Measurements from ENCODE around the gene ZNF804B. TPM values are rescaled to one million over a fixed set of nuclear protein-coding genes. Genes with fewer than 3 reads are reported as not detected.

The ZNF804B gene
- polyA plus RNA-seq, 3 donors from 2014 or later, result not detected

DNA sequence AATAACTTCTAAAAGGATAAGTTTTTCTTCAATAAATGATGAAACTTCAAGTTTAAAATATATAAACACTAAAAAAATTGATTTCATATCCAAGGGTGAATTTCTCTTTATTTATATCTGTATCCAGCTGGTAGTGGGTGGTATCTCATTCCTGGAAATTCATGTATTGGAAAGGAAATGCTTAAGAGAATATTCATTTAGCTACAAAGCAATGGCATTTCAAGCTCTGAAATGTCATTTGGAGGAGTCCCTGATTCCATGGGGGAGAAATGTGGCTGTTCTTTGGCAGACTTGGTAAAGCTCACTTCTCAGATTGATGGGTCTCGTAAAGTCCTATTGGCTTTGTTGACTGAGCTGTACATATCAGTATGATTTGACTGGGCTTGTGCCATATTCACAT lies 192.3 kb downstream of the ZNF804B start:
- no peaks in the 10 kb centered on the region for H3K27me3 Mint-ChIP-seq (ENCODE audit: low read depth in 3 of 3)
- H3K4me3 Mint-ChIP-seq, result no peak overlapping the region
- H3K9me3 Mint-ChIP-seq, result peaks cover 0 to 24% (median 5%) of the 10 kb centered on the region in 6 donors
- DNase-seq, result no peak
- no peaks in the 10 kb centered on the region for H3K4me1 Mint-ChIP-seq
- H3K27ac Mint-ChIP-seq, result no peak overlapping the region
- no peaks in the 10 kb centered on the region for H3K36me3 Mint-ChIP-seq

DNA sequence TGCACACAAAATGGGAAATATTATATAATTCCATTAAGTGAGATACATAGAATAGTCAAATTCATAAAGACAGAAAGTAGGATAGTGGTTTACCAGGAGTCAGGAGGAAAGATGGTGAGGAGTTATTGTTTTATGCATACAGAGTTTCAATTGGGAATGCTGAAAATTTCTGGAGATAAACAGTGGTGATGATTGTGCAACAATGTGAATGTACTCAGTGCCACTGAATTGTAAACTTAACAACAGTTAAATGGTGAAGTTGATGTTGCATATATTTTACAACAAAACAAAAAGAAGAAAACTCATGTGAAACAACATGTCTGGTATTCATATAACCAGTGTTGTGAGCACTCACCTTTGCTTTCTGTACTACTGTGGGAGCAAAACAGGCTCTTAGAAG lies 204.9 kb downstream of the ZNF804B start:
- H3K9me3 Mint-ChIP-seq, result peaks cover 0 to 15% (median 3%) of the 10 kb centered on the region in 6 donors
- H3K36me3 Mint-ChIP-seq, result no peaks in the 10 kb centered on the region
- no peak overlapping the region for H3K27ac Mint-ChIP-seq
- H3K27me3 Mint-ChIP-seq (ENCODE audit: low read depth in 3 of 3), result peaks cover 0 to 2% (median 0%) of the 10 kb centered on the region in 3 donors
- no peak for DNase-seq
- H3K4me3 Mint-ChIP-seq, result no peak overlapping the region
- H3K4me1 Mint-ChIP-seq, result no peaks in the 10 kb centered on the region

DNA sequence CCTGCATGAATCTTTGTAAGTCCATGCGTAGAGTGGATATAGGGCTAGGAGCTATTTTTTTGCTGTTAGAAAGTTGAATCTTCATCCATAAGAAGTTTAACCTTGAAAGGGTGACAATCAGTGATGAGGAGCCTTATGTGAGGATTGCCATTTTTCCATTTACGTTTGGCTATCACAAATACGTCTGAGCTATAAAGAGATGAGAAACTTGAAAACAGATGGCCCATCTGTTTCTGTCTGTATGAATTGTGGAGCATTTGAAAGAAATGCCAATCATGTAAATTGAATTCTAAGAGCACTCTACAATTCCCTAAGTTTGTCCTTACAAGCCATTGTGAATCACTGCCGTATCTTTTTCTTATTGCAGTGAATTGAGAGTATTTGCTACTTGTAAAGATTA lies 205.9 kb downstream of the ZNF804B start:
- Mint-ChIP-seq H3K27ac (no peak overlapping the region), H3K4me3 (no peak overlapping the region), H3K9me3 (peaks cover 0 to 12% (median 5%) of the 10 kb centered on the region in 6 donors), H3K4me1 (no peaks in the 10 kb centered on the region), H3K36me3 (no peaks in the 10 kb centered on the region), H3K27me3 (ENCODE audit: low read depth in 3 of 3) (peaks cover 0 to 2% (median 1%) of the 10 kb centered on the region in 3 donors)
- DNase-seq, result no peak

DNA sequence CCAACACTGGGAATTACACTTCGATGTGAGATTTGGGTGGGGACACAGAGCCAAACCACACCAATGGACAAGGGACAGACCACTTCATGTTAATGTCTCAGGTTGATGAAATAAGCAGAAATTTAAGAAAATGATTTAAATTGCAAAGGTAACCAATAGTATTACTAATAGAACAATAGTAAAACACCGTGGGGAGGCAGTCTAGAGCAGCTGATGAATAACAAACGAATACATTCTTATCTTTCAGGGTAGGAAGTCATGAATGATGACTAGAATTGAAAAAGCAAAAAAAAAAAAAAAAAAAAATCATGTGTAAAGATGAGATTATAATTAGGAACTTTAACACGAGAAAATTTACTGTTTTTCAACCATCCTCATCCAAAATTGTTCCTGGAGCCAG lies 207.9 kb downstream of the ZNF804B start:
- peaks cover 0 to 9% (median 2%) of the 10 kb centered on the region in 6 donors for H3K9me3 Mint-ChIP-seq
- no peaks in the 10 kb centered on the region for H3K4me1 Mint-ChIP-seq
- H3K27ac Mint-ChIP-seq, result no peak overlapping the region
- no peak overlapping the region for H3K4me3 Mint-ChIP-seq
- DNase-seq, result no peak
- peaks cover 0 to 2% (median 1%) of the 10 kb centered on the region in 3 donors for H3K27me3 Mint-ChIP-seq (ENCODE audit: low read depth in 3 of 3)
- H3K36me3 Mint-ChIP-seq, result no peaks in the 10 kb centered on the region

DNA sequence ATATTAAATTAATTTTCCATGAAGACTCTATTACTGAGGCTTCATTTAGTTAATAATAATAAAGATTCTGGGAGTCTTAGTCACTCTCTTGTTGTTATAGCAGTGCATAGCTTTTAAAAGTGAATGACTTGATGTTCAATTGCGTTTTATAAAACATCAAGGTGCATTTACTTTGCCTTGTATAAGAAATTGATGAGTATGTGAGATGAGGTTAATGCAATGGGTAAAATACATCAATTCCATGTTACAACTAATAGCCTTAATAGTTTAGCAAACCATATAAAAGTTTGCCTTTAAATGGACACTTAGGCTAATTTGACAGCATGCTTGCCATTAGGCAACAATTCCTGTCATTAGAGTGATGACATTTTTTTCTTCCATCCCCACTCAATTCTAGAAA lies 209.7 kb downstream of the ZNF804B start:
- peaks cover 0 to 9% (median 2%) of the 10 kb centered on the region in 6 donors for H3K9me3 Mint-ChIP-seq
- no peaks in the 10 kb centered on the region for H3K36me3 Mint-ChIP-seq
- no peaks in the 10 kb centered on the region for H3K4me1 Mint-ChIP-seq
- H3K27me3 Mint-ChIP-seq (ENCODE audit: low read depth in 3 of 3), result peaks cover 0 to 2% (median 1%) of the 10 kb centered on the region in 3 donors
- no peak overlapping the region for H3K4me3 Mint-ChIP-seq
- no peak for DNase-seq
- no peak overlapping the region for H3K27ac Mint-ChIP-seq

DNA sequence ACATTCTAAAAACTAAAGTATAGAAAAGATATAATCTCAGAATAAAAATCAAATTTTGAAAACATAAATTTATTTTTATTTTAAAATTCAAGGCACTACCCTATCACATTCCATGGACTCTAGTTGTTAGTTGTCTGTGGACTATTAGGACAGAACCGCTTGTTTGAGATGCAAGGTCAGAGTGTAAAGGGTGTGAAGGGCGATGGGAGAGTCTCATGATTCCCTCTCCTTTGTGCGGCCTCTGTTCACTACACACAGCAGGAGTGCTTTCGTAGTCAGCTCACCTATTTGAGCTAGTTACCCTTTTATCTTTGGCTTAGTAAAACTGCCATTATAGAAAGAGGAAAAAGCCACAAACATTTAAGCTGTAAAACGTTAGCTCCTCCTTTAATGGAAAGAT lies 225.8 kb downstream of the ZNF804B start:
- H3K27ac Mint-ChIP-seq, result no peak overlapping the region
- H3K9me3 Mint-ChIP-seq, result peaks cover 0 to 23% (median 12%) of the 10 kb centered on the region in 6 donors
- DNase-seq, result no peak
- peaks cover 0 to 4% (median 0%) of the 10 kb centered on the region in 3 donors for H3K36me3 Mint-ChIP-seq
- no peak overlapping the region for H3K4me3 Mint-ChIP-seq
- H3K27me3 Mint-ChIP-seq (ENCODE audit: low read depth in 3 of 3), result no peaks in the 10 kb centered on the region
- H3K4me1 Mint-ChIP-seq, result no peaks in the 10 kb centered on the region

DNA sequence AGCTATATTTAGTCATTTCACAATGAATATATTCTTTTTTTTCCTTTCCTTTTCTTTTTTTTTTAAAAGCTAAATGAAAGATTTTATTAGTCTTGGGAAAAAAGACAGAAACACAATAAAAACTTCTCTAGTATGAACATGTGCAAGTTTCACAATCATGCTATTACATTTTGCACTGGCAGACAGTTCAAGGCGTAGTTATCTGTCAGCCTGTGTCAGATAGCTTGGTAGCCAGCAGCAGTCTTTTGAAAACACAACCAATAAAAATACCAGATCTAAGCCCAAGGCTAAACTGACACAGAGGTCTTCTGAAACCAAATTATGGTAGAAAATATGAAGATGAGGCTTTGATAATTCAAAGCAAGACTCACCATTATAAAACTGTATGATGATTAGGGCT lies 241.8 kb downstream of the ZNF804B start:
- Mint-ChIP-seq H3K9me3 (peaks cover 0 to 7% (median 3%) of the 10 kb centered on the region in 6 donors), H3K4me1 (peaks cover 15 to 22% of the 10 kb centered on the region in 2 donors), H3K27ac (no peak overlapping the region), H3K36me3 (no peaks in the 10 kb centered on the region), H3K27me3 (ENCODE audit: low read depth in 3 of 3) (peaks cover 0 to 2% (median 1%) of the 10 kb centered on the region in 3 donors), H3K4me3 (no peak overlapping the region)
- DNase-seq, result no peak

DNA sequence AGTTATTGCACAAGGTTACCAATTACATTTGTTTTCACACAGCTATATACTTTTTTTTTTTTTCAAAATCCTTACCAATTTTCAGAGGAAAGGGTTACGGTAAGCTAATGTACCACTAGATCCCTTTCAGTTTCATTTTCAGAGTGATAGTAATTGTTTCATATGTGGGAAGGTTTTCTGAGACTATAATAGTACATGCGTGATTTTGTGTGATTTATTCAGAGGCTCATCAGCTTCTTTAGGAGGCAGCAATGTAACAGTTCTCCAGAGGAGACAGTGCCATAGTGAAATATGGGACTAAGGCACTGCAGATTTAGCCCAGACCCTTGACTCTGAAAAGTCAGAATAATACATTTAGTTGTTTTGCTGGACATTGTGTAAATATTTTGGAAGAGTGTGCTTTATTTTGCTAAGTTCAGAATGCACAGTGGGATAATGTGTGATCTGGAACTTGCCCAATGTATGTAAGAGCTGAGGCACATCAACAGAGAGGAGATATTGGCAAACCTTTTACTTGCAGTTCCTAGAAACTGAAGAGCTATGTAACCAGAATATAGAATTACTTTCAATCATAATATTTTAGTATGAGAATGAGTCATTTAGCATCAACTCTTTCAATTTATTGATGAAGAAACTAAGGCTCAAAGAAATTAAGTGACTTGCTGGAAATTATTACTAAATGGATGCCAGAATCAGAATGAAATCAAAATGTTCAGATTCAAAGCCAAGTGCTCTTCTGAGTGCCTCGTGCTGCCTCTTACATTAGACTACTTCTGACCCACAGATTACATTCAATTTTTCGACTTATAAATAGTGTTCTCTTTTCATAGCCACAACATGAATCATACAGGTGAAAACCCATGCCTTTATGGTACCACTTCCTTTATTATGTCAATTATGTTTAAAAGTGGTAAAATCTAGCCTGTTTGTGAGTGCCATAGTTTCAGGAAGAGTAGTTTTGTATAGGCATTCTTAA lies 243.8 kb downstream of the ZNF804B start:
- no peaks in the 10 kb centered on the region for H3K27me3 Mint-ChIP-seq (ENCODE audit: low read depth in 3 of 3)
- no peaks in the 10 kb centered on the region for H3K36me3 Mint-ChIP-seq
- H3K9me3 Mint-ChIP-seq, result peaks cover 0 to 5% (median 0%) of the 10 kb centered on the region in 6 donors
- peak overlapping the region in 4 of 6 donors; percentile 11 to 85 (median 62) for H3K27ac Mint-ChIP-seq
- H3K4me1 Mint-ChIP-seq, result peaks cover 15 to 22% of the 10 kb centered on the region in 2 donors
- peak overlapping the region; percentile 51 to 83 (median 70) for H3K4me3 Mint-ChIP-seq
- DNase-seq, result peak in 1 of 3 donors; percentile 14

DNA sequence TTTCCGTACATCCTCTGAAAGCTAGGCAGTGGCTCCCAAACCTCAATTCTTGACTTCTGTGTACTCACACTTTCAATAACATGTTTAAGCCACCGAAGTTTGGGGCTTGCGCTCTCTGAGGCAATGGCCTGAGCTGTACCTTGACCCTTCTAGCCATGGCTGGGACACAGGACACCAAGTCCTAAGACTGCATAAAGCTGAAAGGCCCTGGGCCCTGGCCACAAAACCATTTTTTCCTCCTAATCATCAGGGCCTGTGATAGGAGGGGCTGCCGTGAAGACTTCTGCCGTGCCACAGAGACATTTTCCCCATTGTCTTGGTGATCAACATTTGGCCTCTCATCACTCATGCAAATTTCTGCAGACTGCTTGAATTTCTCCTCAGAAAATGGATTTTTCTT lies 252.5 kb downstream of the ZNF804B start:
- Mint-ChIP-seq H3K4me3 (no peak overlapping the region), H3K4me1 (no peaks in the 10 kb centered on the region), H3K9me3 (peaks cover 6 to 36% (median 11%) of the 10 kb centered on the region in 6 donors), H3K27me3 (ENCODE audit: low read depth in 3 of 3) (no peaks in the 10 kb centered on the region), H3K27ac (no peak overlapping the region), H3K36me3 (no peaks in the 10 kb centered on the region)
- no peak for DNase-seq

DNA sequence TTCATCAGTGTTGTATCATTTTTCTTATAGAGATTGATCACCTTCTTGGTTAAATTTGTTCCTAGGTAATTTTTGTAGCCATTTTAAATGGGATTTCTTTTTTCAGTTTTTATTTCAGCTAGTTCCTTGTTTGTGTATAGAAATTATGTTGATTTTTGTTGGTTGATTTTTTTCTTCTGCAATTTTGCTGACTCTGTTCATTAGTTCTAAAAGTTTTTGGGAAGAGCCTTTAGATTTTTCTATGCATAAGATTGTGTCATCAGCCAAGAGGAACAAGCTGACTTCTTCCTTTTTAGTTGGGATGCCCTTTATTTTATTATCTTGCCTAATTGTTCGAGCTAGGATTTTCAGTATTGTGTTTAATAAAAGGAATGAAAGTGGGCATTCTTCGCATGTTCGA lies 258.2 kb downstream of the ZNF804B start:
- Mint-ChIP-seq H3K4me3 (no peak overlapping the region), H3K36me3 (no peaks in the 10 kb centered on the region), H3K4me1 (no peaks in the 10 kb centered on the region), H3K27me3 (ENCODE audit: low read depth in 3 of 3) (no peaks in the 10 kb centered on the region), H3K27ac (no peak overlapping the region), H3K9me3 (peaks cover 9 to 46% (median 20%) of the 10 kb centered on the region in 6 donors)
- no peak for DNase-seq

DNA sequence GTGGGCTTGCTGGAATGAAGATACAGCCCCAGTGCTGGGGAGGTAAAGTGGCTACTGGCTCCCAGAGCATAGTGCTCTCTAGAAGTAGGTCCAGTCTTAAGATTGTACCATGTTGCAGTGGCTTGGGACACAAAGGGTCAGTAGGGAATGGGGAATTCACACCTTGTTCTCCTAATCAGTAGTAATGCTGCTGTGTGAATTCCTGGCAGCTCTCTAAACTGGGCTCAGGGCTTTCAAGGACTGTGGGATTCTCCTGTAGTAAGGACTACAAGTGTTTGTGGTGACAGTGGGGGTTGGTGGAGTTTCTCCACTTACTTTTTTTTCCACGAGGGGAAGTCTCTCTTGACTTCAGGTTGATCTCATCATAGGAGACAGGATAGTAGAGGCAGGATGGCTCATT lies 262.2 kb downstream of the ZNF804B start:
- Mint-ChIP-seq H3K27ac (no peak overlapping the region), H3K4me1 (no peaks in the 10 kb centered on the region), H3K36me3 (no peaks in the 10 kb centered on the region), H3K9me3 (peaks cover 7 to 36% (median 18%) of the 10 kb centered on the region in 6 donors), H3K4me3 (no peak overlapping the region), H3K27me3 (ENCODE audit: low read depth in 3 of 3) (no peaks in the 10 kb centered on the region)
- no peak for DNase-seq

DNA sequence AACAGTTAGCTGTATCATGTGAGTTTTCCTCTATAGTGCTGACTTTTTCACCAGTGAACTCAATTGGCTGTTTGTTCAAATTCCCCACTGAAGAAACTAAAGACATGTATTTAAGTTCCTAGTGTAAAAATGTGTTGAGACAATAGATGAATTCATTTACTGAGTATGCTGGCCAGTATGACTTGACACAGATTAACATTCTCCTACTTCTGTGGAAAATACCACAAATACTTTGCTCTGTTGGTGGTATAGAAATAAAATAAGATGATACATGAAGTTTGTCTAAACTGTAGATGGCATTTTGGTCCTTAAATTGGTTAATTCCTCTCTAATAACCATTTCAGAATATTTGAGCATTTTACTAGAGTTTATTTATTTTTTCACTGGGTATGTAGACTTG lies 263.7 kb downstream of the ZNF804B start:
- H3K9me3 Mint-ChIP-seq, result peaks cover 0 to 30% (median 14%) of the 10 kb centered on the region in 6 donors
- H3K4me1 Mint-ChIP-seq, result no peaks in the 10 kb centered on the region
- no peak overlapping the region for H3K27ac Mint-ChIP-seq
- no peaks in the 10 kb centered on the region for H3K36me3 Mint-ChIP-seq
- no peak for DNase-seq
- no peak overlapping the region for H3K4me3 Mint-ChIP-seq
- no peaks in the 10 kb centered on the region for H3K27me3 Mint-ChIP-seq (ENCODE audit: low read depth in 3 of 3)

DNA sequence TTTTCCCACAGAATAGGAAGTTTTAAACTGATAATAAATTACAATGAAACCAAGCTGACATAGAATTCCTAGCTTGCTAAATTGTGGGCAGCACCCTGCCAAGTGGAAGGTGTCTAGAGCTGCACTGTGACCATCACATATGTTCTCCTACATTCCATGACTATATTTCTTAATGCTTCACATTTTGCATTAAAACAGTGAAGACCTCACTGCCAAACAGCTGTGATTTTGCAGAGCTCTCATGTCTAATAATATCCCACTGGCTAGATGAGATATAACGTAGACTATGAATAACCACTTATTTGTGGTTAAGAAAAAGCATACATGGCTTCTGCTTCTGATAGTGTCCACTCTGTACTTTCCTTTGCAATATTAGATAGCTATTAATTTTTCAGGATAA lies 264.4 kb downstream of the ZNF804B start:
- Mint-ChIP-seq H3K4me1 (no peaks in the 10 kb centered on the region), H3K36me3 (no peaks in the 10 kb centered on the region), H3K27me3 (ENCODE audit: low read depth in 3 of 3) (no peaks in the 10 kb centered on the region), H3K27ac (no peak overlapping the region), H3K9me3 (peaks cover 0 to 24% (median 13%) of the 10 kb centered on the region in 6 donors), H3K4me3 (no peak overlapping the region)
- no peak for DNase-seq

DNA sequence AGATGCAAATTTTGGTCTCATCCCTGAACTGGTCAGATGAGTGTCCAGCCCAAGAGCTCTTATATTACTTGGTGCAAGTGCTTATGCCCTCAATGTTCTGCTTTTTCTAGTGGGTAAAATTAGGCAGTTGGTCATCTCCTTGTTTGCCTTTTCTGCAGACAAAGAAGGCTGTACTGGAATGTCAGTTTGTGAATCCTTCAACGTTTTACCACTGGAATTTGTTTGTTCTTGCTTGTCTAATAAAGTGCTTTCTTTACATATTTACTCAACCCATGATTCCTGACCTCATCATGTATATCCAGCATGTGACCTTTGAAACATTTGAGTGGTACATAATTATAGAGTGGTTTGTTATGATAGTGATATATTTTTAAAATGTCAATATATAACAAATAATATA lies 268.3 kb downstream of the ZNF804B start:
- Mint-ChIP-seq H3K27me3 (ENCODE audit: low read depth in 3 of 3) (no peaks in the 10 kb centered on the region), H3K9me3 (peaks cover 0 to 11% (median 4%) of the 10 kb centered on the region in 6 donors), H3K27ac (no peak overlapping the region), H3K4me3 (no peak overlapping the region), H3K4me1 (no peaks in the 10 kb centered on the region), H3K36me3 (no peaks in the 10 kb centered on the region)
- DNase-seq, result no peak
